Liver (tissue), 3 donors: ENCODE measurements around the gene TSSC4.

Source experiments
- ATF3 ChIP-seq: IDR thresholded peaks from 2 replicates; pipeline ENCODE4 v1.6.1; 2016; ENCODE audit warnings: antibody characterized with exemption
- CTCF ChIP-seq: fragments of 150-350 bp; IDR thresholded peaks from 2 replicates; pipeline ENCODE4 v1.5.1; 2017; ENCODE audit warnings: improper control_type of control experiment, low read depth, low read length; ENCODE audit not compliant: missing input control
- FOXA1 ChIP-seq: IDR thresholded peaks from 2 replicates; pipeline ENCODE4 v1.6.1; 2016; ENCODE audit warnings: antibody characterized with exemption
- FOXA2 ChIP-seq: IDR thresholded peaks from 2 replicates; pipeline ENCODE4 v1.6.1; 2016; ENCODE audit warnings: antibody characterized with exemption
- GABPA ChIP-seq, 2 donors: IDR thresholded peaks in 1 of 2; conservative IDR thresholded peaks in 1 of 2; 2 replicates each; pipeline ENCODE4 v1.6.1; 2016; ENCODE audit warnings: antibody characterized with exemption in 2 of 2, mild to moderate bottlenecking in 1 of 2, moderate library complexity in 1 of 2
- HNF4A ChIP-seq, 2 donors: conservative IDR thresholded peaks; 2 replicates each; pipeline ENCODE4 v1.6.1; 2016; ENCODE audit warnings: antibody characterized with exemption in 2 of 2, mild to moderate bottlenecking in 2 of 2
- JUND ChIP-seq, 2 donors: IDR thresholded peaks; 2 replicates each; pipeline ENCODE4 v1.6.1; 2016; ENCODE audit warnings: antibody characterized with exemption in 2 of 2
- MAX ChIP-seq: IDR thresholded peaks from 2 replicates; pipeline ENCODE4 v1.6.1; 2016; ENCODE audit warnings: antibody characterized with exemption
- REST ChIP-seq: IDR thresholded peaks from 2 replicates; pipeline ENCODE4 v1.6.1; 2016; ENCODE audit warnings: antibody characterized with exemption, mild to moderate bottlenecking
- TAF1 ChIP-seq: conservative IDR thresholded peaks from 2 replicates; pipeline ENCODE4 v1.6.1; 2016; ENCODE audit warnings: antibody characterized with exemption, mild to moderate bottlenecking
- YY1 ChIP-seq: IDR thresholded peaks from 2 replicates; pipeline ENCODE4 v1.6.1; 2016; ENCODE audit warnings: antibody characterized with exemption, mild to moderate bottlenecking
- ZBTB33 ChIP-seq: IDR thresholded peaks from 2 replicates; pipeline ENCODE4 v1.6.1; 2016; ENCODE audit warnings: antibody characterized with exemption
- donor health status: healthy.
- donor health status: healthy.

GRCh38 chr11:2393111-2393868, 7.3 kb upstream of the TSSC4 start:
- TF ChIP-seq CTCF (no peak), TAF1 (no peak), MAX (no peak), ATF3 (no peak), HNF4A (conservative IDR thresholded peaks at IDR 0.05) (no peak), JUND (IDR thresholded peaks at IDR 0.05) (no peak), FOXA2 (no peak), REST (no peak), GABPA (IDR thresholded peaks at IDR 0.05 in 1 of 2, conservative IDR thresholded peaks at IDR 0.05 in 1 of 2) (no peak), YY1 (no peak), FOXA1 (no peak), ZBTB33 (no peak)
